ENCODE data around the gene C10orf67.

DNA sequence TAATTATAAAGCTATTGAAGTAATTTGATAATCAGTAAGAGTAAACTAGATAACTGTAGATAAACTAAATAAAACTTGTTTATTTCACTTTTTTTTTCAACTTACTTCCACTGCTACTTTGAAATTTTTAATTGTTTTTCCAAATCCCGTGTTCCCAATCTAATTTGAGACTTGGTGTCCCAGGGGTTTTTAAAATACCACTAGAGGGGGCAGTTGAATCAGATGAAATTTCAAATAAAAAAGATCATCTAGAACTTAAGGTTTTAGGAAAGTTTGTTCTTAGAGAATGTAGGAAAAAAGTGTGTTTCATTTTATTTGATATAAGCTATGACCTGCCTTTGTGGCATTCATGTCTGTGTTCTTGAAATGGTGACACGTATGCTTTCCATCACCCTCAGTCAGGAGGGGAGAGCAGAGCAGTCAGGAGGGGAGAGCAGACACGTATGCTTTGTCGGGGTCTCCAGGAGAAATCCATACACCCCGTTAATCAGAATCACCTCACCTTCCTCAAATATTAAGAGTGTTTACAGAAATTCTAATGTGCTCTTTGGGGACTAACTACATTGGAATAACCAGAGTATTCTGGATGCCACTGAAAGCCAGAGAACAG, 49.9 kb downstream of the C10orf67 start:
- TF ChIP-seq, protein P1, sequence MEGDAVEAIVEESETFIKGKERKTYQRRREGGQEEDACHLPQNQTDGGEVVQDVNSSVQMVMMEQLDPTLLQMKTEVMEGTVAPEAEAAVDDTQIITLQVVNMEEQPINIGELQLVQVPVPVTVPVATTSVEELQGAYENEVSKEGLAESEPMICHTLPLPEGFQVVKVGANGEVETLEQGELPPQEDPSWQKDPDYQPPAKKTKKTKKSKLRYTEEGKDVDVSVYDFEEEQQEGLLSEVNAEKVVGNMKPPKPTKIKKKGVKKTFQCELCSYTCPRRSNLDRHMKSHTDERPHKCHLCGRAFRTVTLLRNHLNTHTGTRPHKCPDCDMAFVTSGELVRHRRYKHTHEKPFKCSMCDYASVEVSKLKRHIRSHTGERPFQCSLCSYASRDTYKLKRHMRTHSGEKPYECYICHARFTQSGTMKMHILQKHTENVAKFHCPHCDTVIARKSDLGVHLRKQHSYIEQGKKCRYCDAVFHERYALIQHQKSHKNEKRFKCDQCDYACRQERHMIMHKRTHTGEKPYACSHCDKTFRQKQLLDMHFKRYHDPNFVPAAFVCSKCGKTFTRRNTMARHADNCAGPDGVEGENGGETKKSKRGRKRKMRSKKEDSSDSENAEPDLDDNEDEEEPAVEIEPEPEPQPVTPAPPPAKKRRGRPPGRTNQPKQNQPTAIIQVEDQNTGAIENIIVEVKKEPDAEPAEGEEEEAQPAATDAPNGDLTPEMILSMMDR (IDR thresholded peaks at IDR 0.05 in 2 of 3, conservative IDR thresholded peaks at IDR 0.05 in 1 of 3; ENCODE audit: borderline replicate concordance in 1 of 3, insufficient read depth in 1 of 3, low read depth in 2 of 3, low read length in 2 of 3): peak; percentile 51 to 70 (median 53); a peak in 5 of 6 replicates
- TF ChIP-seq ZFX (IDR thresholded peaks at IDR 0.05) (no peak), POLR2A (IDR thresholded peaks at IDR 0.05; ENCODE audit: borderline replicate concordance, extremely low read depth, insufficient read depth, insufficient read length) (no peak), POLR2AphosphoS5 (IDR thresholded peaks at IDR 0.05; ENCODE audit: low read depth, low read length) (no peak), ELF1 (IDR thresholded peaks at IDR 0.05; ENCODE audit: borderline replicate concordance, low read depth) (no peak), RAD21 (IDR thresholded peaks at IDR 0.05; ENCODE audit: low read depth) (peak; percentile 45)
- TF ChIP-seq, protein P2, sequence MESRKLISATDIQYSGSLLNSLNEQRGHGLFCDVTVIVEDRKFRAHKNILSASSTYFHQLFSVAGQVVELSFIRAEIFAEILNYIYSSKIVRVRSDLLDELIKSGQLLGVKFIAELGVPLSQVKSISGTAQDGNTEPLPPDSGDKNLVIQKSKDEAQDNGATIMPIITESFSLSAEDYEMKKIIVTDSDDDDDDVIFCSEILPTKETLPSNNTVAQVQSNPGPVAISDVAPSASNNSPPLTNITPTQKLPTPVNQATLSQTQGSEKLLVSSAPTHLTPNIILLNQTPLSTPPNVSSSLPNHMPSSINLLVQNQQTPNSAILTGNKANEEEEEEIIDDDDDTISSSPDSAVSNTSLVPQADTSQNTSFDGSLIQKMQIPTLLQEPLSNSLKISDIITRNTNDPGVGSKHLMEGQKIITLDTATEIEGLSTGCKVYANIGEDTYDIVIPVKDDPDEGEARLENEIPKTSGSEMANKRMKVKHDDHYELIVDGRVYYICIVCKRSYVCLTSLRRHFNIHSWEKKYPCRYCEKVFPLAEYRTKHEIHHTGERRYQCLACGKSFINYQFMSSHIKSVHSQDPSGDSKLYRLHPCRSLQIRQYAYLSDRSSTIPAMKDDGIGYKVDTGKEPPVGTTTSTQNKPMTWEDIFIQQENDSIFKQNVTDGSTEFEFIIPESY (IDR thresholded peaks at IDR 0.05; ENCODE audit: extremely low read depth, insufficient replicate concordance, low read length): no peak
- TF ChIP-seq, protein P3, sequence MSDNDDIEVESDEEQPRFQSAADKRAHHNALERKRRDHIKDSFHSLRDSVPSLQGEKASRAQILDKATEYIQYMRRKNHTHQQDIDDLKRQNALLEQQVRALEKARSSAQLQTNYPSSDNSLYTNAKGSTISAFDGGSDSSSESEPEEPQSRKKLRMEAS (IDR thresholded peaks at IDR 0.05): no peak

Data from HCT116 (cell line).